Bronchial epithelial cell (primary cell): Measurements from ENCODE around the gene ADCY1. TPM values are rescaled to one million over a fixed set of nuclear protein-coding genes. Genes with fewer than 3 reads are reported as not detected.
A peak's percentile ranks its signal among the peaks of the same experiment; 100 is the strongest.

ENCODE experiments used
- DNase-seq: peaks from one replicate; pipeline ENCODE4 v3.0.0-alpha.2; 2010; ENCODE audit warnings: low read depth
- FAIRE-seq: peaks from 2 replicates; lab custom pipeline; 2011; peaks lifted over from hg19 to GRCh38; lab: Jason Lieb, UNC
- H3K27me3 ChIP-seq: 2 replicates; pipeline ENCODE4 v1.5.1; 2011; ENCODE audit warnings: low read length; ENCODE audit not compliant: control insufficient read depth, insufficient read depth
- H3K36me3 ChIP-seq: 2 replicates; pipeline ENCODE4 v1.5.1; 2011; ENCODE audit warnings: low read length; ENCODE audit not compliant: control insufficient read depth, insufficient read depth
- H3K4me3 ChIP-seq: 2 replicates; pipeline ENCODE4 v1.5.1; 2011; ENCODE audit warnings: mild to moderate bottlenecking, low read depth, low read length, control low read depth
- CTCF ChIP-seq: IDR thresholded peaks from 2 replicates; pipeline ENCODE4 v1.5.1; 2011; ENCODE audit warnings: mild to moderate bottlenecking, moderate library complexity, low read length, control low read depth, inconsistent platforms; ENCODE audit not compliant: insufficient read depth, severe bottlenecking
- total RNA-seq: library from RNA; depleted of rRNA; stranded (reverse); fragments of >200 nt; gene quantifications from 2 replicates; pipeline ENCODE4 v1.2.1, GENCODE V29; 2014

The ADCY1 gene
- total RNA-seq, 1 donor from 2014 or later = 0.79 TPM

- no peak overlapping the region for H3K4me3 ChIP-seq
- FAIRE-seq = no peak
- no peak for DNase-seq
- no peak for TF ChIP-seq CTCF
- H3K36me3 ChIP-seq = no peaks in the 10 kb centered on the region
- peaks cover 5% of the 10 kb centered on the region for H3K27me3 ChIP-seq
Observed at GRCh38 chr7:45593121-45593541, 19.0 kb downstream of the ADCY1 start.

DNA sequence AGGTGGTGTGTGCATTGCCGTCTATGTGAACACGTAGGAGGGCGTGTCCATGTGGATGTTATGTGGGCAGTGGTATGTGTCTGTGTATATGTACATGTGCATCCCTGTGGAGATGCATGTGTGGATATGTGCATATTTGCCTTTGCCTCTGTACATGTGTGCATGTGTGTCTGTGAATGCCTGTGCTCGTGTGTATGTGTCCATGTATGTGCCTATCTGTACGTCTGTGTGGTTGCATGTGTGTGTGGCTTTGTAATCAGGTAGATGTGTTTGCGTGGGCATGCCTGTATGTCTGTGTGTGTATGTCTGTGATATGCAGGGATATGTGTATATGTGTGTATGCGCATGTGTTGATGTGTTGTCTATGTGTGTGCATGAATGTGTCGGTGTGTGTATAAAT lies 19.7 kb downstream of the ADCY1 start:
- H3K27me3 ChIP-seq = peaks cover 5% of the 10 kb centered on the region
- H3K36me3 ChIP-seq = no peaks in the 10 kb centered on the region
- no peak for DNase-seq
- TF ChIP-seq CTCF = no peak
- FAIRE-seq = peak; percentile 40
- H3K4me3 ChIP-seq = no peak overlapping the region

DNA sequence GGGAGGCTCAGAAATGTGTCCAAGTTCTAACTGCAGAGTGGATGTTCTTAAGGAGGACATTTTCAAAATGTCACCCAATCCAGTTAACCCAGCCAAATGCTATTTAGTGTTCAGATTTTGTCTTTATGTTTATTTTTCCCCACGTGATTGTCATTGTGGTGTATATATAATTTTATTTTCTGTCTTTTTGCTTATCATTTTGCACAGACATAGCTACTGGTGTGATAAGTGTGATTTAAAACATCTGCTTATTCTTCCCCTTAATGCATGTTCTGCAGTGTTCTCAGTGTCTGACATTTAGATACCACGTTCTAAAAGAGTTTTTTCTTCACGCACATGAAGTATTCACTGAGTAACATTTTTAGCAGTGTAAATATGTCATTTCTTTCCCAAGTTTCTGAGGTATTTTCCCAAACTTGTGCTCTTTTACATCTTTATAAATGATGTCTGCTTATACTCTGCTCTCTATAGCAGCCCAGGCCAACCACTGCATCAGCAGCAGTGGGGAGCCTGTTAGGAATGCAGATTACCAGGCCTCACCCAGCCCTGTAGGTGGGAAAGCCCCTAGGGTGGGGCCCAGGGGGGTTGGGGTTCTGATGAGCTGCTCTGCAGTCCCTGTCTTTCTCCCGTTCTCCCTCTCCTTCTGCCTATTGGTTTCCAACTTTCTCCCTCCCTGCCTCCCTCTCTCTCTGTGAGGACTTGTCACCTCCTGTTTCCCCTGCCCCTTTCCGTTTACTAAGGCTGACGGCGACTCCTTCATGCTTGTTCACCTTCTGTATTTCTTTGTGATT lies 20.8 kb downstream of the ADCY1 start:
- DNase-seq = no peak
- no peak for TF ChIP-seq CTCF
- Histone ChIP-seq H3K27me3 (peaks cover 5% of the 10 kb centered on the region), H3K4me3 (no peak overlapping the region), H3K36me3 (no peaks in the 10 kb centered on the region)
- FAIRE-seq = no peak

DNA sequence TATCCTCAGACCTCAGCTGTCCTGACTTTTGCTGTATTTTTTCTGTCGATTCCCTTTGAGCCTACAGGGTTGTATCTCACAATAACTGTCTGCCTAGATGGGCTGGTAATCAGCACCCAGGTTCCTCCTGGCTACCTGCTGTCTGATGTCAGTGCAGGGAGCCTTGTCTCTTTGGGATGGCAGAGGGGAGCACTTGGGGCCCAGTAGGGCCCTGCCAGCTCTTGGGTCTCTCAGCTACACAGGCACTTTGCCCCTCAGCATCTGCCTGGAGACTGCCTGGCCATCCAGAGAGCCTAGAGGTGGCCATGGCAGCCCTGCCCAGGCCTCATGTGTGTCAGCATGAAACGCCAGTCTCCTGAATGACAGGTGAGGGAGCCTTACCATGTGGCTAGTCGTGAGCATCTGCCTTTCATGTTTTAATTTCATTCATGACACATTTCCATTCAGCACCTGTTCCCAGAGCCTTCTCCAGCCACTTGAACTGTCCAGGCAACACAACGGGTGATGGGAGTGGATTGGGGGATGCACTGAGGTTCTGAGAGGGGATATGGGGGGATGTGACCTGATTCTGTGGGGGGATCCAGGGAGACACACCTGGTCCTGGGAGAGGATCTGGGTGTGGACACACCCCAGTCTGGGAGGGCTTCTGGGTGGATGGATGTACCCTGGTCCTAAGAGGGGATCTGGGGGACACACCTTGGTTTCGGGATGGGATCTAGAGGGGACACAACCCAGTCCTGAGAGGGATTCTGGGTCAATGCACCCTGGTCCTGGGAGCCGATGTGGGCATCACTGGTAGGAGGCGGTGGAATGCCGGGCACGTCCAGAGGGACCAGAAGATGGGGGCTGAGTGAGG lies 21.9 kb downstream of the ADCY1 start:
- H3K27me3 ChIP-seq = peaks cover 5% of the 10 kb centered on the region
- FAIRE-seq = no peak
- no peak for DNase-seq
- no peak for TF ChIP-seq CTCF
- no peaks in the 10 kb centered on the region for H3K36me3 ChIP-seq
- H3K4me3 ChIP-seq = no peak overlapping the region

DNA sequence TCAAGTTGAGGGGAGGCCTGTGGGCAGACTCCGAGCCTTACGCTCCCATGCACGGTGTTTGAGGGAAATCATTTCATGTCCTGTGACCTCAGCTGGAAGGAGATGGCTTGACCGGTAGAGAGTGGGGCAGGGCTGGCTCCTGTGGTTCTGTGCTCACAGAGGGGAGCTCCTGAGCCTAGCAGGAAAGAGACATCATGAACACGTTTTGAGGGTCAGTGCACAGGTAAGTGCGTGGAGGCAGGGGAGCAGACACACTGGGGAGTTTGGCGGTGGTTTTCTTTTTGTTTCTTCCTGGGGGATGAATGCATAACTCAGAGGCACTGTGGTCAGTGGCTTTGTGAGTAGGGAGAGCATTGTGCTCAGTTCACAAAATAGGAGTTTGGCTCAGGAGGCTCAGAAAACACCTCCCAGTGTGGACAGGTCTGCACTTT lies 22.5 kb downstream of the ADCY1 start:
- H3K27me3 ChIP-seq = peaks cover 5% of the 10 kb centered on the region
- no peak for DNase-seq
- FAIRE-seq = no peak
- H3K4me3 ChIP-seq = no peak overlapping the region
- no peaks in the 10 kb centered on the region for H3K36me3 ChIP-seq
- TF ChIP-seq CTCF = no peak
